Fibroblast of lung (primary cell): ENCODE results near the gene RTN4RL1. TPM values are rescaled to one million over a fixed set of nuclear protein-coding genes. Genes with fewer than 3 reads are reported as not detected.

ENCODE experiments used
- DNase-seq, 2 donors: peaks; one replicate each; pipeline versions ENCODE4 v3.0.0 to v3.0.0-alpha.2; 2010; ENCODE audit warnings: low read depth in 2 of 2
- H2AFZ ChIP-seq: 2 replicates; pipeline ENCODE4 v1.5.1; 2012; ENCODE audit warnings: low read length, control low read depth, inconsistent platforms
- H3K27ac ChIP-seq: 2 replicates; pipeline ENCODE4 v1.5.1; 2011; ENCODE audit warnings: low read length, control low read depth; ENCODE audit not compliant: insufficient read depth
- H3K27me3 ChIP-seq: 2 replicates; pipeline ENCODE4 v1.5.1; 2011; ENCODE audit warnings: mild to moderate bottlenecking, low read length; ENCODE audit not compliant: control insufficient read depth, insufficient read depth
- H3K36me3 ChIP-seq: 2 replicates; pipeline ENCODE4 v1.5.1; 2011; ENCODE audit warnings: low read length; ENCODE audit not compliant: control insufficient read depth, insufficient read depth
- H3K4me1 ChIP-seq: 2 replicates; pipeline ENCODE4 v1.5.1; 2011; ENCODE audit warnings: low read length; ENCODE audit not compliant: control insufficient read depth, insufficient read depth; ENCODE audit errors: extremely low read depth
- H3K4me2 ChIP-seq: 2 replicates; pipeline ENCODE4 v1.5.1; 2011; ENCODE audit warnings: low read length, control low read depth; ENCODE audit not compliant: insufficient read depth; ENCODE audit errors: extremely low read depth
- H3K4me3 ChIP-seq, 4 experiments: fragments of 200-600 bp in 1 of 4; sonication (generic) in 1 of 4; replicated peaks in 1 of 4; 2 replicates each; pipeline ENCODE4 v1.5.1; 2011 to 2016; ENCODE audit warnings: low read length in 4 of 4, low read depth in 3 of 4, mild to moderate bottlenecking in 3 of 4, control low read depth in 2 of 4, inconsistent platforms in 1 of 4, mixed read lengths in 1 of 4; ENCODE audit not compliant: insufficient read depth in 1 of 4; ENCODE audit errors: control extremely low read depth in 1 of 4
- H3K79me2 ChIP-seq: 2 replicates; pipeline ENCODE4 v1.5.1; 2012; ENCODE audit warnings: mild to moderate bottlenecking, low read length, inconsistent platforms; ENCODE audit not compliant: control insufficient read depth, insufficient read depth
- H3K9ac ChIP-seq: 2 replicates; pipeline ENCODE4 v1.5.1; 2011; ENCODE audit warnings: mild to moderate bottlenecking, low read length, control low read depth; ENCODE audit not compliant: insufficient read depth
- H3K9me3 ChIP-seq: 2 replicates; pipeline ENCODE4 v1.5.1; 2012; ENCODE audit warnings: low read depth, low read length; ENCODE audit not compliant: control insufficient read depth, insufficient read depth
- H4K20me1 ChIP-seq: 2 replicates; pipeline ENCODE4 v1.5.1; 2011; ENCODE audit warnings: low read length; ENCODE audit not compliant: control insufficient read depth, insufficient read depth; ENCODE audit errors: extremely low read depth
- CTCF ChIP-seq, 2 donors: IDR thresholded peaks in 1 of 2; conservative IDR thresholded peaks in 1 of 2; 1 replicate in 1 of 2; 2 replicates in 1 of 2; pipeline ENCODE4 v1.5.1; 2011 to 2012; ENCODE audit warnings: low read length in 2 of 2, control low read depth in 1 of 2, inconsistent platforms in 1 of 2, low read depth in 1 of 2, mild to moderate bottlenecking in 1 of 2
- EZH2 ChIP-seq: IDR thresholded peaks from 2 replicates; pipeline ENCODE4 v1.5.1; 2012; ENCODE audit warnings: low read length, control low read depth, mild to moderate bottlenecking; ENCODE audit errors: missing control alignments
- polyA plus RNA-seq, 2 donors: library from polyadenylated mRNA; depleted of rRNA in 1 of 2; stranded (reverse) in 1 of 2; unstranded in 1 of 2; fragments of >200 nt; gene quantifications; 2 replicates each; pipeline ENCODE4 v1.2.1, GENCODE V29; 2011 to 2012; ENCODE audit warnings: missing spikeins in 1 of 2
- total RNA-seq: library from RNA; depleted of rRNA; stranded (reverse); fragments of >200 nt; gene quantifications from 2 replicates; pipeline ENCODE4 v1.2.1, GENCODE V29; 2014

RTN4RL1 gene
- total and polyA plus RNA-seq, 2 donors (not counting 1 experiment from before 2014, with no cell fraction given) = 0.39 to 0.83 TPM

DNA sequence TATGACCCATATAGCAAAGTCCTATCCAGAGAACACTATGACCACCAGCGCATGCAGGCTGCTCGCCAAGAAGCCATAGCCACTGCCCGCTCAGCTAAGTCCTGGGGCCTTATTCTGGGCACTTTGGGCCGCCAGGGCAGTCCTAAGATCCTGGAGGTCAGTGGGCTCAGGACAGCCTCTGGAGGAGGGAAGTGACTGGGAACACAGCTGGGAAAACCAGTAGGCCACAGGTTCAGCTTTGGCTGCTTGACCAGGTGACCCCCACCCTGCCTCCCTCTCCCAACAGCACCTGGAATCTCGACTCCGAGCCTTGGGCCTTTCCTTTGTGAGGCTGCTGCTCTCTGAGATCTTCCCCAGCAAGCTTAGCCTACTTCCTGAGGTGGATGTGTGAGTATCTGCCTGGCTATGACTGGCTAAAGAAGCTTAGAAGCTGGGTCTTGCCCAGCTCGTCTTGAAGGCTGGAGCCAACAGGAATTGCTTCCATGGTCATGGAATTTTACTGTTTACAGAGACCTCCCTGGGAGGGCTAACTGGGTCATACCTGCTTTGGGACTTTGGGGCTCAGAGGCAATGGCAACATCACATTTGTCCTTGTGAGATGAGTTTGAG is 15.2 kb upstream of the RTN4RL1 start:
- Histone ChIP-seq H4K20me1 (no peaks in the 10 kb centered on the region), H2AFZ (no peak overlapping the region), H3K36me3 (peaks cover 20% of the 10 kb centered on the region), H3K9ac (no peak overlapping the region), H3K79me2 (peaks cover 15% of the 10 kb centered on the region), H3K9me3 (no peaks in the 10 kb centered on the region), H3K4me1 (peaks cover 16% of the 10 kb centered on the region), H3K27ac (no peak overlapping the region), H3K4me2 (no peak overlapping the region), H3K4me3 (no peak overlapping the region), H3K27me3 (no peaks in the 10 kb centered on the region)
- TF ChIP-seq EZH2 (no peak), CTCF (conservative IDR thresholded peaks at IDR 0.05 in 1 of 2, IDR thresholded peaks at IDR 0.05 in 1 of 2; ENCODE audit: low read depth in 1 of 2, low read length in 2 of 2) (no peak)
- no peak for DNase-seq

- H4K20me1 ChIP-seq = no peaks in the 10 kb centered on the region
- H3K9ac ChIP-seq = no peak overlapping the region
- H3K36me3 ChIP-seq = peaks cover 18% of the 10 kb centered on the region
- DNase-seq = no peak
- H2AFZ ChIP-seq = no peak overlapping the region
- H3K4me1 ChIP-seq = peaks cover 12% of the 10 kb centered on the region
- H3K27me3 ChIP-seq = no peaks in the 10 kb centered on the region
- no peak overlapping the region for H3K4me2 ChIP-seq
- no peak overlapping the region for H3K27ac ChIP-seq
- no peak overlapping the region for H3K4me3 ChIP-seq
- TF ChIP-seq CTCF (conservative IDR thresholded peaks at IDR 0.05 in 1 of 2, IDR thresholded peaks at IDR 0.05 in 1 of 2; ENCODE audit: low read depth in 1 of 2, low read length in 2 of 2) = no peak
- no peak for TF ChIP-seq EZH2
- peaks cover 2% of the 10 kb centered on the region for H3K79me2 ChIP-seq
- no peaks in the 10 kb centered on the region for H3K9me3 ChIP-seq
These were observed 12.0 kb upstream of the RTN4RL1 start for GRCh38 chr17:2037155-2037554.

DNA sequence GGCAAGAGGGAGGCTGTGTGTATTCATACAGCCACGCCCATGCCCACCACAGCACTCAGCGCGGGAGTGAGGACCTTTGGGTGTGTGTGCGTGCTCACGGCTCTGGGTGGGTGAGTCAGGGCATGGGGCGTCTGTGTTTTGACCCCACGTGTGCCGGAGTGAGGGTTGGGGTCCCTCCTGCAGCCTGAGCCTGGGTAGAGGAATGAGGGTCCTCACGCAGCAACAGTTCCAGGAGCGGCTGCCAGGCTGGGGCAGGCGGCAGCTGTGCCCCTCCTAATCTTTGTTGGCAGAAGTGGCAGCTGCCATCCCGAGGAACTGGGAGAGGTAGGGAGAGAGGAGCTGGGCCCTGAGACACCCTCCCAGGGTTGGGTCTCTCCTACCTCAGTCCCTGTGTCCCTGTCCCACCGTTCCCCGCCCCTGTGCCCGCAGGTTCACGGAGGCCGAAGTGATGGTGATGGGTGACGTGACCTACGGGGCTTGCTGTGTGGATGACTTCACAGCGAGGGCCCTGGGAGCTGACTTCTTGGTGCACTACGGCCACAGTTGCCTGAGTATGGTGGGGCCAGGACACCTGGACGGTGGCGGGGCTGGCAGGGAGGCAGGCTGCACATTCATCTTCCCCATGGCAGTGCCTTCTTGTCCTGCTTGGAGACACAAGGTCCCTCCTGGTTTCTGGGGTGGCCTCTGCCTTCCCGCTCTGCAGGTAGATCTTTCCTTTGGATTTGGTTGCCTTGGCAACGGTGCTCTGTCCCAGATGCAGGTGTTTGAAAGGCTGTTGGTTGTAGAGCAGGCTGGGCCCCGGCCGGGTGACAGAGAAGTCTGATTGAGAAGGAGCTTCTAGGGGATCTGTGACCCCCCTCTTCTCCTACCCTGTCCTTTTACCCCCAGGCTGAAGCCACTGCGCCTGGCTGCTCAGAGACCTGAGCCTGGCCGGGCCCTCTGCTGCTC is 10.7 kb upstream of the RTN4RL1 start:
- Histone ChIP-seq H3K9ac (no peak overlapping the region), H3K4me1 (peaks cover 13% of the 10 kb centered on the region), H2AFZ (no peak overlapping the region), H3K27me3 (no peaks in the 10 kb centered on the region), H3K4me2 (no peak overlapping the region), H3K79me2 (peaks cover 5% of the 10 kb centered on the region), H4K20me1 (no peaks in the 10 kb centered on the region), H3K36me3 (peaks cover 18% of the 10 kb centered on the region), H3K4me3 (no peak overlapping the region), H3K27ac (no peak overlapping the region), H3K9me3 (no peaks in the 10 kb centered on the region)
- TF ChIP-seq EZH2 = no peak
- TF ChIP-seq CTCF (conservative IDR thresholded peaks at IDR 0.05 in 1 of 2, IDR thresholded peaks at IDR 0.05 in 1 of 2; ENCODE audit: low read depth in 1 of 2, low read length in 2 of 2) = no peak
- DNase-seq = no peak
